NOMO-1 treated with dmso at 0.1 percent for 144 hours (cell line): ENCODE measurements around the gene TJP3.

Source experiments
- DNase-seq: peaks from one replicate; lab custom pipeline; 2025; ENCODE audit not compliant: unreplicated experiment; lab: John Stamatoyannopoulos, UW

TJP3 gene

DNA sequence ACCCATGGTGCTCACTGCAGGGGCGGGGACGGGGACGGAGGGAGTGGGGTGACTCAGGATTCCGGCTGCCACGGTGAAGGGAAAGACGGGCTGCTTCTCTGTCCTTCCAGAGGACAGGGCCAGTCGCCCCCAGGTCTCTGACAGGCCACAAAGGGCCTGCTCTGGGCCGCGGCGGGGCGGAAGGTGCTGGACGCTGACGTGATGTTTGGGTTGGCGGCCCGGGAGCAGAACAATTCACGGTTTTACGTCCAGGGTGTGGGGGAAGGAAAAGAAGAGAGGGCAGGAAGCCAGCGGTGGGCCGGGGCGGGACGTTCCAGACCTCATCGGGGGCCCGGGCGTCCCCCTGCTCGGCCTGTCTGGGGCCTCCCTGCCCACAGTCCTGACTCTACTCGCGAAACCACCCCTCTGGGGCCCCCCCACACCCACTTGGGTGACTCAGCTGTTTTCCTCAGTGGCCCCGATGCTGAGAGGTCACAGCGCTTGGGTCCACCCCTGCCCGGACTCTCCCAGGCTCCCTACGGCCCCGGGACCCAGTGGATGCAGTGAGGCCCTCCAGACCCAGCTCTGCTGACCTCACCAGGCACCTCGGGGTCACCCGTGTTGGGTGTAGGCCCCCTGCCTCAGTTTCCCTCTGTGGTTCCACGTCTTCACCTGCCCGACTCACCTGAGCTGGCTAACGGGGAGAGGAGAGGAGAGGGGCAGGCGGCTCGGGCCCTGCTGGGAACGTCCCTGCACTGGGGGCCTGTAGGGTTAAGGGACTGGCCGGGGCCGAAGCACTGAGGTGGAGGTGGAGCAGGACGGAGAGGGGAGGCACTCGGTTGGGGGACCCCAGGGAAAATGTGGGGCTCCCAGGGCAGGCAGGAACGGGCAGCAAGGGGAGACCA is 37.1 kb upstream of the TJP3 start:
- DNase-seq, result no peak

DNA sequence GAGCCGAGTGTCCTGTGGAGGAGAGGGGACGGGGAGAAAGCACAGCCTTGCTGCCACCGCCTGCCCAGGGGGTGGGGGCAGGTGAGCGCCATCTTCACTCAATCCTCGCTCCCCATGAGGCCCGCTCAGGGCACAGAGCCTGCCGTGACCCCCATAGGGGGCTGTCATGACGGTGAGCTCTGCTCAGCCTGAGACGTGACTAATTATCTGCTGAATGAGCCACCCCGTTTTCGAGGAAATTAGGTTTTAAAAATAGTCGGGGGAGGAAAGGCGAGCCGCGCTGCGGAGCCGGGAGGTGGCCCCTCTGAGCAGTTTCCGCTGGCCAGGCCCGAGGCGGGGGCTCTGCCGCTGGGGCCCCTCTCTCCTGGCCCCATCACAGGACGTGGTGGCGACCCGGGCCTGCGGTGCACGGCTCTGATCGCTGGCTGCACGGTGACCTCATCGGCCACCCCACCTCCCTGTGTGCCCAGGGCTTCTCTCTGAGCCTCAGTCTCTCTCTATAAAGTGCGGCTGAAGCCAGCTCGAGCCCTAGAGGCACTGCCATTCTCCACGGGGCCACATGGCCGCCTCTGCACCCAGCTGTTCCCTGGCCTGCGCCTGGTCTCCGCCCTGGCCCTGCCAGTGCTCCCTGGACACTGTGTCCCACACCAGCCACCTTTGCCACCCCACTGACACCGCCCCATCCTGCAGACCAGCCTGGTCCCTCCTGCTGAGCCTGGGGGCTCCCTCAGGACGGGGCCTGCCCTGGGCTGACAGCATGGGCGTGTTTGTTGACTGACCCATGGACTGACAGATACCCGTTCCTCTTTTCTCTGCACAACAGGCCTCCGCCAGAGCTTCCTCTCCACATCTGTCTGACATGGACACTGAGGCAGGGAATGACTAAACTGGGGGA is 36.3 kb upstream of the TJP3 start:
- DNase-seq, result no peak

DNA sequence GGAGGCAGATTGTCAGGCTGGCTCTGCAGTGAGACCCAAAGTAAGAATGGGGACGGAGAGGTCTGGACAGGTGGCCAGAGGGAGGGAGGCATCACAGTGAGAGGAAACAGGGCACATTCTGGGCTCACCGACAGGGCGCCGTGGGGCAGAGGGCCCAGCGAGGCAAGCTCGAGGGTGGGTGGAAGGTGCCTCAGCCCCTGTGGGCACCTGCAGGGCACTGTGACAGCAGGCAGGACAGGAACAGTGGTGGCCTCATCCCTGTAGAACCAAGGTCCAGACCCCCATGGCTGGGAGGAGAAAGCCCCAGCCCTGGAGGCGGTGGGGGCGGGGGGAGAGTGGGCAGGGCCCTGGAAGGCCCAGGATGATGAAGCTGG is 35.6 kb upstream of the TJP3 start:
- DNase-seq, result no peak

DNA sequence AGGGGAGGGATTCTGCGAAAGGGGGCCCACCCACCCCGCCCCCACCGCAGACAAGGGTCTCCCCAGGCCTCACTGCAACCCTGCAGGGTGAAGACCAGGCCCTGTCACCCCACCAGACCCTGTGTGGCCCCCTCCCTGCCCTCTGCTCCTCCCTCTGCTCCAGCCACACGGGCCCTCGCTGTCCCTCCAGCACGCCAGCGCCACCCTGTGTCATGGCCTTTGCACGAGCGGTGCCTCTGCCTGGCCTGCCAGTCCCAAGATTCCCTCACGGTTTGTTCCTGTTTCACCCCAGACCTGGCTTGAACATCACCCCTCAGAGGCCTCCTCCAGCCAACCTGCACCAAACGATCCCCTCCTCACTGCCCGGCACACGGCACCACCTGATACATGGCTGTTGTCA is 35.2 kb upstream of the TJP3 start:
- DNase-seq, result no peak

DNA sequence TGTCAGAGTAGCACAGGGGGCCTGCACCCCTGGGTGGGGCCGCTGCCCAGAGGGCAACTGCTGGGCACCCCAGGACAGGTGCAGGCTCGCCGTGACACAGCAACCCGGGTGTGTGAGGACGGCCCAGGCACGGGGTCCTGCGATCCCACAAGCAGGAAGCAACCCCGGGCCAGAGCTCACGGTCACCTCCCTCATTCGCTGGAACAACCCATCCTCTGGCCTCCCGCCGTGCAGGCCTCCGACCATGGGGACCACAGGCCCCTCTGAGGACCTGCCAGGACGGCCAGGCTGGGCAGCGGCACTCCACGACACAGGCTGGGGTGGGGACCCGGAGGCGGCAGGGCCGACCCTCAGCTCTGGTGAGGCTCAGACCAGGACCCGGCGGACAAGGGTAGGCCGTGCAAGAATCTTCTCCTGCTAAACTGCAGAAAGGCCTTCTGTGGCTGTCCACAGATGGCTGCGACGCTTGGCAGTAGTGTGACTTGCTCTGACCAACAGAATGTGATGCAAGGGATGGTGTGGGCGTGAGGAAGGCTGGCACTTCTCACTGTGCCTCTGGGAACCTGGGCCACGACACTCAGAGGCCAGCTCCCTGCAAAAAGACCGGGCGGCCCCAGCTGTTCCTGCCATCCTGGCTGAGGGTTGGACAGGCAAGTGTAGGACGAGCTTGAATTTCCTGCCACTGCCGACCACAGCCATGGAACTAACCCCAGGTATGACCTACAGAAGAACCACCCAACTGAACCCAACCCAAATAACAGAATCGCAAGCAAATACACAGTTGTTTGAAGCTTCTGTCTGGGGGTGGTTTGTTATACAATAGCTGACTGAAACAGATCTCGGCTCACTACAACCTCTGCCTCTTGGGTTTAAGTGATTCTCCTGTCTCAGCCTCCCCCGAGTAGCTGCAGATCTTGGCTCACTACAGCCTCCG is 34.4 kb upstream of the TJP3 start:
- DNase-seq, result no peak

DNA sequence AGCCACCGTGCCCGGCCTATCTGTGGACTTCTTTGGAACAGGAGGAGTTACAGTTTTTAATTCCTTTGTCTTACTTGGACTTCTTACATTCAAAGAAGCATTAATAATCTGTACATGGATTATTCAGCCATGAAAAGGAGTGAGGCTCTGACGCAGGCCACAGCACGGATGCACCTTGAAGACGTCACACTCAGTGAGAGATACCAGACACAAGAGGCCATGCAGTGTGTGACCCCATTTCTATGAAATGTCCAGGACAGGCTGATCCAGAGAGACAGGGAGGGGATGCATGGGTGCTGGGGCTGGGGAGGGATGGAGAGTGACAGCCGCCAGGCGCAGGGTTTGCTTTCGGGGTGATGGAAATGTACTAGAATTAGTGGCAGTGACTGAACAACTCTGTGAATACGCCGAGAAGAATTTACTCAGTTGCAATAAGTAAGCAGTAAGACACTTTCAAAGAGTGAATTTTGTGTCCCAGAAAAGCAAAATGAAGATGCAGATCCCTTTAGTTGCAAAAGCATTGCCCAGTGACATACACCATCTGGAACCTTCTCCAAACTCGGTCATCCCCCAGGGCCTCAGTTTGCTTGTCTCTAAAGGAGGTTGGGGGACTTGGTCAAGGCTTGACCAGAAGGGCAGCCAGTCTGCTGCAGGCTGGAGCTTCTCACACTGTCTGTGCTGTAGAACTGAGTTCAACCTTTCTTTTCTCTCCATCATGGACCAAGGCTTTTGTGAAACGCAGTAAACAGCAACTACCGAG is 33.2 kb upstream of the TJP3 start:
- DNase-seq, result no peak

DNA sequence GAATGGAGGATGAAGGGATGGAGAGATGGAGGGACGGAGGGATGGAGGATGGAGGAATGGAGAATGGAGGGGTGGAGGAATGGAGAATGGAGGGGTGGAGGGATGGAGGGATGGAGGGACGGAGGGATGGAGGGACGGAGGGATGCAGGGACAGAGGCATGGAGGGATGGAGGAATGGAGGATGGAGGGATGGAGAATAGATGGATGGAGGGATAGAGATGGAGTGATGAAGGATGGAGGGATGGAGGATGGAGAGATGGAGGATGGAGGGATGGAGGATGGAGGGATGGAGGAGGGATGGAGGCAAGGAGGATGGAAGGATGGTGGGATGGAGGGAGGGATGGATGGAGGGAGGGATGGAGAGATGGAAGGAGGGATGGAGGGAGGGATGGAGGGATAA is 30.0 kb upstream of the TJP3 start:
- DNase-seq, result no peak

DNA sequence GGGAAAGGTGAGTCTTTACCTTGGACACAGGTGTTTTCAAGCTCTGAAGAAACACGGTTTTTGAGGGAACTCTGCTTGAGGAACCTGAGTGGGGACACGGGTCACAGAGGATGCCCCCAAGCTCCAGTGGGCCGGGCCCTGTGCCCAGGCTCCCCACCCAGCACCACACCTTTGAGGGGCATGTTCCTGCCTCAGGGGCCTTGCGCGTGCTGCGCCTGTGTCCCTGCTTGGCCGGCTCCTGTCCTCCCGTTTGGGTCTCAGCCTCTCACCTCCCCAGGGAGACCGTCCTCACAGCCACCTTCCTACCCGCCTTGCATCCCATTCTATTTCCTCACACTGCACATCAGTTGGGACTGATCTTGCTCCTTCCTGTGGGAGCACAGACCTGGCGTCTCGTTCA is 29.0 kb upstream of the TJP3 start:
- no peak for DNase-seq

DNA sequence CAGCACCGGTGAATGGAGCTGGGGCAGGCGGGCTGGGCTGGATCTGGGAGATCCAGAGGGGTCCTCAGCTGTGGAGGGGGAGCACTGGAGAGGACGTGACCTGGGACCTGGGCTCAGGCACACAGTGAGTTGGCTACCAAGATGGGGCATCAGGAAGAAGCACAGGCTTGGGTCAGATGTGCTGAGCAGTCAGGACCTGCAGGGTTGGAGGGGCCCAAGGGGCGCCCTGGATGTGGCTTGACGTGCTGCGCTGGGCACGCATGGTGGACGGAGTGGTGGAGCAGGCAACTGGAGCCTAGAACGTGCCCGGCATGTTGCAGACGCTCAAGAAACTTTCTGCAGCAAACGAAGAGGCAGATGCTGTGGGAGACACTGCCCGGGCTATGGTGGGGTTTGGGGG is 28.6 kb upstream of the TJP3 start:
- no peak for DNase-seq

DNA sequence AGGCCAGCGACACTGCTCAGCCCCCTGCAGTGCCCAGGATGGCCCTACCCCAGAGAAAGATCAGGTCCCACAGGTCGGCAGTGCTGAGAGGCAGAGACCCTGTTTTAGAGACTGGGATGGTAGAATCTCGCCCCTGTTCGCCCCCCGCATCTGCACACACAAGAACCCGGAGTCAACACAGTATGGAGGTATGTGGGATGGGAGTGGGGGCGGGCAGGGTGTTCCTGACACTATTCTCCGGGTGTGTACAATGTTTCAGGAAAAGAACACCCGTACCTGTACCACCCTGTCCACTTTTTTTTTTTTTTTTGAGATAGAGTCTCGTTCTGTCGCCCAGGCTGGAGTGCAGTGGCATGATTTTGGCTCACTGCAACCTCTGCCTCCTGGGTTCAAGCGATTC is 27.2 kb upstream of the TJP3 start:
- DNase-seq, result no peak

DNA sequence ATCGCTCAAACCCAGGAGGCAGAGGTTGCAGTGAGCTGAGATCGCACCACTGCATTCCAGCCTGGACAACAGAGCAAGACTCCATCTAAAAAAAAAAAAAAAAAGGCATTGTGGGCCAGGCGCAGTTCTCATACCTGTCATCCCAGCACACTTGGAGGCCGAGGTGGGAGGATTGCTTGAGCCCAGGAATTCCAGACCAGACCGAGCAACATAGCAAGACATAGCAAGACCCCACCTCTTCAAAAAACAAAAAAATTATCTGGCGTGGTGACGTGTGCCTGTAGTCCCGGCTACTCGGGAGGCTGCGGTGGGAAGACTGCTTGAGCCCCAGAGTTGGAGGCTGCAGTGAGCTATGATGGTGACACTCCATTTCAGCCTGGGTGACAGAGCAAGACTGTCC is 25.9 kb upstream of the TJP3 start:
- no peak for DNase-seq

DNA sequence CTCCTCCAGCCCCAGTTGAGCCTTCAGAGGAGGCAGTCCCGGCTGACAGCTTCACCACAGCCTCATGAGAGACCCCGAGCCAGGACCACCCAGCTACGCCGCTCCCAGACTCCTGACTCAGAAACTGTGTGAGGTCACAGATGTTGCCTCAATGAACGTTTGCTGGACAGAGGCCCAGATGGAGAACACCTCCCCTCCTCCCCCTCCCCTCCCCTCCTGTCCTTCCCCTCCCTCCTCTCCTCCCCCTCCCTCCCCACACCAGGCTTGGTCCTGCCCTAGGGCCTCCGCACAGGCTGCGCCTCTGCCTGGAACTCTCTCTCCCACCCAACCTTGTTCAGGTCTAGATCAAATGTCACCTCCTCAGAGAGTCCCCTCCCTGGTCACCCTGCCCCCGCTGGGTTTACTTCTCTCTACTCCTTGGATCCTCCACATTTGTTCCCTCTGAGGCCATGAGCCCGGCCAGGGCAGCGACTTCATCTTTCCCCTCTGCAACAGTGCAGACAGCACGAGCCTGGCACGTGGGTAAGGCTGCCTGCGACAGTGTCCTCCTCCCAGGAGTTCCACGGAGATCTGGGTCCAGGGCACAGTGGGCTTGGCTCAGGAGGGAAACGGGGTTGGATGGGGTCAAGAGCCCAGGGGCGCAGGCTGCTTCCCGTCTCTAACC is 25.3 kb upstream of the TJP3 start:
- DNase-seq, result no peak

DNA sequence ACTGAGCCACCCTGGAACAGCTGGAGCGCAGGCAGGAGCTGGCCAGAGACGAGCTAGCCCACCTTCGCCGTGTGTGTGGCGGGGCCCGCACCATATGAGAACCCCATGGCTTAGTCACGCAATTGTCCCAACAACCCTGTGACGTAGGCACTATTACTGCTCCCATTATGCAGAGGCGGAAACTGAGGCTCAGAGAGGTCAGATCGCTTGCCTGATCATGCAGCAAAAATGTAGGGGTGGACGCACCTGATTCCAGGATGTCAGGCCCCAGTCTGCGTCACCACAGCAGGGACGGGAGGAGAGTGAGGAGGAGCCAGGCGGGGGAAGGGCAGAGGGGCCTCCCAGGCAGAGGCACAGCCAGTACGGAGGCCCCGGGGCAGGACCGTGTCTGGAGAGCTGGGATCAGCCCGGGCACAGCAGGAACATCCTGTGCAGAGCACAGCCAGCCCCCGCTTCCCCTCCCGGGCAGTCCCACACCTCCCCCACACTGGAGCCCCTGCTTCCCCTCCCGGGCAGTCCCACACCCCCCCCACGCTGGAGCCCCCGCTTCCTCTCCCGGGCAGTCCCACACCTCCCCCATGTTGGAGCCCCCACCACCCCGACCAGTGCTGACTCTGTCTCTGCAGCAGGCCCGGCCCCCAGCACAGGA is 24.7 kb upstream of the TJP3 start:
- DNase-seq, result no peak

DNA sequence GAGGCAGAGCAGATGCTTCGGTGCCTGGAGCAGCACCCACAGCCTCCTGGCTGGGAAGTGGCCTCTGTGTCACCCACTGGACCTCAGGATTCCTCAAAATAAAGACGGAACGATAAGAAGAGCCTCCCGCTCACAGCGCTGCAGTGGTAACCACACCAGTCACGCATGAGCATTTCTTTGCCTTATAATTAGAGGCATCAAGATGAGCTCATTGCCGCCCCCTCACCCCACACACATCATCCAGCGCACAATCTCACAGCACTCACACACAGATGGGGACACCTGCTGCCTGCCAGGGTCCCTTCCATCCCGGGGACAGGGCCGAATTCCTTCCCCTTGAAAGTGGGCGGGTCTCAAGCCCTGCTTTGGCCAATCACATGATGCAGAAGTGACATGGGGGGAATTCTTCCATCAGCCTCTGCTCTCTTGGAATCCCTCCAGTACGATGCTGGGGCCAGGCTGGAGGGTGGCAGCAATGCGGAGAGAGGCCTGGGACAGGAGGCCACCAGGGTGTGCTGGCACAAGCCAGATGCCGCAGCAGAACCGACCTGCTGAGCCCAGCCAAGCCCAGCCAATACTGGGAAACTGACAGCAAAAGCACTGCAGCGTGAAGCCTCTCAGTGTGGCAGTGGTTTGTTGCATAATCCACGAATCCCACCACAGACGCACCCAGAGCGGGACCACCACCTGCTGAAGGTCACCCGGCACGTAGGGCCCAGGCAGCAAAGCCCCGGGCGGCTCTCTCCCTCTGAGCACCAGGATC is 23.9 kb upstream of the TJP3 start:
- no peak for DNase-seq

DNA sequence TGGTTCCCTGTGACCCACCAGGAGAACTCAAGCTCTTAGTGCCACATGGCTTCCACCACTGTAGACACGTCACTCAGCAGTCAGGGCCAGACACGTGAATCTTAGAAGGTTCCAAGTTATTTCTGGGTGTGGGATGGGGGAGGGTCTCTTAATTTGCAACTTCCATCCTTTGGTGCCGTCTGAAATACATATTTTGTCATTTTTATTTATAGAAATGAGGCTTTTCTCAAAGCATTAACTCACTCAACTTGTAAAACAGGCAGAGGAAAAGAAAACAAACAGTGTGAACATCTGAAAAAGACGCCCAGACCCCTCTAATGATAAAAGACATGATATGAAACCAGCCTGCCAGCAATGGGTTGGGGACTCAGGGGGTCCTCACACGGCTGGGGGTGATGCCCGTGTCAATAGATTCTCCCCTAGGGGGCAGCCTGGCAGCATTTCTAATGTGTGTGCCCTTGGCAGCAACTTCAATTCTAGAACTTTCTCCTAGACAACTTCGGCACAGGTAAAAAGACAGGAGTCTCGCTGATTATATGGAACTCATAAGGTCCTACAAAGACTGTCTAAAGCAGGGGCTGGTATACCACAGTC is 23.3 kb upstream of the TJP3 start:
- no peak for DNase-seq

DNA sequence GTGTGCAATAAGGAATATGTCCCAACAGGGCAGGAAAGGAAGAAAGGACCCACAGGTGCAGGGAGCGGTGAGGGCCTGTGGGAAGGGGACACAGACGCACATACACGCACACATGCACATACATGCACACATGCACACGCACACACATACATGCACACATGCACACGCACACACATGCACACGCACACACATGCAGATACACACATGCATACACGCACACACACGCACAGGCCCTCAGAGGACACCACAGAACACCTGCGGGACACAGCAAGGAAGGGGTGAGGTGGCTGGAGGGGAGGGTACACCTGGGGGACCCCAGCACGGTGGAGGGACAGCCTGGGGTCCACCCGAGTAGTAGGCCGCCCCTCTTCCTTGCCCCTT is 20.8 kb upstream of the TJP3 start:
- no peak for DNase-seq

DNA sequence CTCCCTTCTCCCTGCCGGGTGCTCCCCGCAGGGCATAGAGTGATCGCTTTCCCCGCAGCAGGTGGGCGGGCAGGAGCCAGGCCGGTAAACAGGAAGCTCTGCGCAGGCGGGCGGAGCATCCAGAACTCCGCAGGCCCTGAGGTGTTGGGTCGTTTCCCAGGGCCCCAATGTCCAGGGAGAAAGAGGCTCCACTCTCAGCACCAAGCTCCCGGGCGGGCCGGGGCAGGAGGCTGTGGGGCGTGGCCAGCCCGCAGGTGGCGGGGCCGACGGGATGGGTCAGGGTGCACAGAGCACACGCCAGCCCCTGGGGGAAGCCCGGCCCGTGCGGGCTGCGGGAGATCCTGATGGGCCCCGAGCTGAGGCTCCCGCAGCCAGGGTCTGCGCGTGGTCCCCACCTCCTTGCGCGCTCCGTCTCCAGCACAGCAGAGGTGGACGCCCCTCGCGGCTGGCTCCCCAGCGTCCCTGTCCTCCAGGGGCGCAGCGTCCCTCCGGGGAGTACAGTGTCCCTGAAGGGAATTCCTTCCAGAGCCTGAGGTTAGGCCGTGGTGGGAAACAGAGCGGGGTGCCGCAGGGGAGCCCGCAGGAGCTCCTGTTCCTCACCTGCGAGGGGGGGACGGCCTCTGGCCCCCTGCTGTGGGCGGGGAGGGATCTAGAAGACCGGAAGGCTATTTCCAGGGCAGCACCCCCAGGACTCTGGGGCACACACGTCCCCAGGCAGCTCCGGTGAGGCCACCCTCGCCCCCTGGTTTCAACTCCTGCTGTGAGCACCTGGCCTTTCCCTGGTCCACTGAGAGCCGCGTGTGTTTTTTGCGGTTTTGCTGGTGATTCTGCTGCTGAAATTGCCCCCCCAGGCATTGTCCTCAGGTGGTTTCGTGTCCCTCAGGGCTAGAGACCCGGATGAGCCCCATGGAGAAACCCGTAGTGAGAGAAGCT is 20.1 kb upstream of the TJP3 start:
- no peak for DNase-seq
